ENCODE data around the gene PNPLA3. TPM values are rescaled to one million over a fixed set of nuclear protein-coding genes. Genes with fewer than 3 reads are reported as not detected.
A peak's percentile ranks its signal among the peaks of the same experiment; 100 is the strongest.

The PNPLA3 gene
- total RNA-seq, 1 experiment from 2014 or later: 1.3 TPM

DNA sequence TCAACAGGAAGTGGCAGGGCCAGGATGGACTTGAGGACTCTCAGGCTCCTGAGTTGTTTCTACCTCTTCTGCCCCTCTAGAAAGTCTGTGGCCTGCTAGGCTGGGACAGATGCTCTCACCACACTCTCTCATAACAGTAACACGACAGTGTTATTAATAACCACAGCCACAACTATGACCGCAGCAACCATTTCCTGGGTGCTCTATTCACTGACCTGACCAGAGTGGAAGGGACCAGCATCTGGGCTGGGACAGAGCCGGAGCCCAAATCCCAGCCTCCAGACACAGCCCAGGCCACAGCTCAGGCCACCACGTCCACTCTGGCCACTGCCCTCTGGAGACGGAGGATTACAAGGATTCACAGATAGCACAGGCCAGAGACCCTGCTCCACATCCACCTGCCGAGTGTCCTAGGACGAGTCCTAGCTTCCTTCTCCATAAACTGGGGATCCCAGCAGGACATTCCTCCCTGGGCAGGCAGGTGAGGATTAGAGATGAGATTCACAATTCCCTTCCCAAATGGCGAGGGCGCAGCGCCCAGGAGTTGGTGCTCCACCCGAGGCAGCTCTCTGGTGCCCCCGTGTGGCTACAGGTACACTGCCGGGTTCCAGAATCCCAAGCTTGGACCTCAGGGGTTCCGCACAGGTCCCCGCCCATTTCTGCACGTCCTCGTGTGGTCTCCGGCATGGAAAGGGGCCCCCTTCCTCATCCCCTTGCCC, 38.8 kb upstream of the PNPLA3 start:
- H3K27ac ChIP-seq: no peak overlapping the region
- no peaks in the 10 kb centered on the region for H3K4me1 ChIP-seq
- no peak overlapping the region for H3K4me3 ChIP-seq
- DNase-seq: peak; percentile 37 to 55
- H3K36me3 ChIP-seq: no peaks in the 10 kb centered on the region
- no peaks in the 10 kb centered on the region for H3K9me3 ChIP-seq (replicated peaks)
- H3K27me3 ChIP-seq: 0 out of 2 replicates have a peak, but pooled peaks cover 3% of the 10 kb centered on the region

DNA sequence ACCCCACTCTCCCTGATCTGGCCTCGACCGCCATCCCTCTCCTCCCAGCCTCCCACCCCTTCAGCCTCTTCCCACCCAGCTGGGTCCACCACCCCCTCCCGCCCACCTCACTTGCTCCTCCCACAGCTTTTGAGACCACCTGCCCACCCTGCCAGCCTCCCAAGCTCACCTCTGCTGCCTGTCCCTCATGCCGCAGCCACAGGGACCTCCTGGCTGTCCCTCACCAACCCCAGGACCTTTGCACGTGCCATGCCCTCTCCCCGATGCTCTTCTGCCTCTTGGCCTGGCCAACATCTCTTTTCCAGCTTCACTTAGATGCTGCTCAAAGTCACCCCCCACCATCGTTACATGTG, 38.3 kb upstream of the PNPLA3 start:
- H3K4me1 ChIP-seq: no peaks in the 10 kb centered on the region
- H3K36me3 ChIP-seq: no peaks in the 10 kb centered on the region
- H3K4me3 ChIP-seq: no peak overlapping the region
- H3K9me3 ChIP-seq (replicated peaks): no peaks in the 10 kb centered on the region
- H3K27ac ChIP-seq: no peak overlapping the region
- H3K27me3 ChIP-seq: 0 out of 2 replicates have a peak, but pooled peaks cover 3% of the 10 kb centered on the region
- no peak for DNase-seq

DNA sequence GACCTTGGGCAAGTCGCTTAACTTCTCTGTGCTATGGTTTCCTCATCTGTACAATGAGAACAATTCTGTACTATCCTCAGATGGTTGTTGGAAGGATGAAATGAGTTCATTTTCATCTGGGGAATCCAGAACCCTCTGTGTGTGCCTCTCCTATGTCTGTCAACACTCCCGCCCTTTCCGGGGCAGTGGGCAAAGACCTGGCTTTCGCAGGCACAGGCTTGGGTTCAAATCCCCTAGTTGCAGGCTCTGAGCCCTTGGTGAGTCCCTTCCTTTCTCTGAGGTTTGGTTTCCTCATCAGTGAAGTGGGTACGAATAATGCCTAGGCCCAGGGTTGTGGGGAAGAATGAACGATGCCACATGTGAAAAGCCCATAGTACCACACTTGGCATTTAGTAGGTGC, 37.8 kb upstream of the PNPLA3 start:
- Histone ChIP-seq H3K36me3 (no peaks in the 10 kb centered on the region), H3K27me3 (0 out of 2 replicates have a peak, but pooled peaks cover 3% of the 10 kb centered on the region), H3K4me1 (no peaks in the 10 kb centered on the region), H3K4me3 (no peak overlapping the region), H3K27ac (no peak overlapping the region), H3K9me3 (replicated peaks) (no peaks in the 10 kb centered on the region)
- no peak for DNase-seq

DNA sequence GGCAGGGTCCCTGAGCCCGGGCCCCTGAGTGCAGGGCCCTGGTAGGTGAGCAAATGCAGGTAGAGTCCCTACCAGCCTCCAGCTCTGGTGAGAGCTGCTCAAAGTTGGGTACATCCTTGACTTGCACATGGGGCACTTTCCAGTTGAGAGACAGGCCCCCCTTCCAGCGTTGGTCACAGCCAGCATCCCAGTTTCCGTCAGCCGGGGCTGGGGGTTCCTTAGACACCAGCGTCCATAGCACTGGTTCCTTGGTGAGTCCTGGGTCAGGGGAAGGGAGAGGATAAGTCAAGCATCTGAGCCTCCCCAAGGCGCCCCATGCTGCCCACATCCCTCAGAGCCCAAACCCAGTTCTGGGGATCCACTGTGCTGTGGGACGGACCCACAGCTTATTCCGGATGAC, 37.4 kb upstream of the PNPLA3 start:
- no peak for DNase-seq
- Histone ChIP-seq H3K4me1 (no peaks in the 10 kb centered on the region), H3K9me3 (replicated peaks) (no peaks in the 10 kb centered on the region), H3K36me3 (no peaks in the 10 kb centered on the region), H3K4me3 (no peak overlapping the region), H3K27ac (no peak overlapping the region), H3K27me3 (0 out of 2 replicates have a peak, but pooled peaks cover 3% of the 10 kb centered on the region)

DNA sequence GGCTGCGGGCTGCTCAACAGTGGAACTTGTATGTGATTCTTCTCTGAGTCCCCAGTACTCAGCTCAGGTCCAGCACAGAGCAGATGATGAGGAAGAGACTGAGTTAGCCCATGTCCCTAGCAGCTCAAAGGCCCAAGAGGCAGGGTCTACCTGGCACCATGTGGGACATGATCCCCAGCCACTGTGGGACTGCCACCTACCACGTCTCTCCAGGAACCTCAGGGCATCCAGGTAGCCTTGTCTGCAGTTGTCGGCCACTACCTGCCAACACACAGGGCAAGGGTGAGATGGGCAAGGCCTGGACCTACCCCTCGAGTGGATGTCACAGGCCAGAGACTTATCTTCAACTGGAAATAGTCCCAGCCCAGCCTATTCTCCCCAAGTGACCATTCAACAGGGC, 36.2 kb upstream of the PNPLA3 start:
- no peaks in the 10 kb centered on the region for H3K9me3 ChIP-seq (replicated peaks)
- H3K4me3 ChIP-seq: no peak overlapping the region
- no peak overlapping the region for H3K27ac ChIP-seq
- DNase-seq: no peak
- H3K36me3 ChIP-seq: no peaks in the 10 kb centered on the region
- H3K4me1 ChIP-seq: no peaks in the 10 kb centered on the region
- H3K27me3 ChIP-seq: 0 out of 2 replicates have a peak, but pooled peaks cover 3% of the 10 kb centered on the region

DNA sequence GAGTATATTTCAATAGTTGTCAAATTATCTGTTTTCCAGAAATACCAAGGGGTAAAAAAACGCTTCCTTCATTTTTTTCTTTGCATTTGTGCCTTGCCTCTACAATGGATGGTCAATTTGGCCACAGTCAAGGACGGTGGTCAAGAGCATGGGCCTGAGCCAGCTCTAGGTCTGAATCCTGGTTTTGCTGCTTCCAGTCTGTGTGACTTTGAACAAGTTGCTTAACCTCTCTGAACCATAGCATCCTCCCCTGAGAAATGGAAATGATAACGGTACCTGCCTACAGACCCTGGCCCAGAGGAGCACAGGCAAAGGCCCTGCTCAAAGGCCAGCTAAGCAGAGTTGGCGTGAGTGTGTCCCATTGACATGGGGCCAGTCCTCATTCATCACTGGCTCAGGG, 34.9 kb upstream of the PNPLA3 start:
- DNase-seq: no peak
- no peaks in the 10 kb centered on the region for H3K36me3 ChIP-seq
- H3K4me3 ChIP-seq: no peak overlapping the region
- H3K27me3 ChIP-seq: peaks cover 6% of the 10 kb centered on the region; the same call in 1 of the 2 replicates
- no peaks in the 10 kb centered on the region for H3K4me1 ChIP-seq
- no peaks in the 10 kb centered on the region for H3K9me3 ChIP-seq (replicated peaks)
- H3K27ac ChIP-seq: no peak overlapping the region

DNA sequence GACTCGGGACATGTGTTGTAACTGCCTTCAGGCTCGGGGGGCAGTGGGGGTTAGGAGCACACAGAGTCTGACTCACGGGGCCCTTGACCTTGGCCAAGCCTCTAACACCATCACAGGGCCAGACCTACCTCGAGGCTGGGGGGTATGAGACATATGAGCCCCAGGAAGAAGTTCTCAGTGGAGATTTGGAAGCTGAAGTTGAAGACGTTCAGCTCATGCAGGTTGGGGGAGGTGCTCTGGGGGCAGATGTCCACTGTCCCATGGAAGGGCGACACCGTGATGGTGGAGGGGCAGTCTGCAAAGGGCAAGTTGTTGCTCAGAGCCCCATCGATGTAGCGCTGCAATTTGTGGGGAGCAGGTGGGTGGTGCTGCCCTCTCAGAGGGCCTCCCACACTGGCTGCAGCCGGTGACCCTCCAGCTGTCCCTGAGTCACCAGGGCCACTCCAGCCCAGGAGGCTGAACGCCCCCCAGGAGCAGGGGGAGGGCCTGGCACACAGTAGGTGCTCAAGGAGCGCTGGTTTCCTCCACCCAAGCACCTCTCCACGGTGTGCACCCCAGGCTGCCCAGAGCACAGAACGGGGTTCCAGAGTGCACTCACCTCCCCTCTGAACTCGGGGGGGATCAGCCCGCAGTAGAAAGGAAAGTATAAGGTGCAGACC, 34.3 kb upstream of the PNPLA3 start:
- H3K27me3 ChIP-seq: peaks cover 10% of the 10 kb centered on the region; the same call in 1 of the 2 replicates
- H3K36me3 ChIP-seq: no peaks in the 10 kb centered on the region
- no peaks in the 10 kb centered on the region for H3K9me3 ChIP-seq (replicated peaks)
- H3K27ac ChIP-seq: no peak overlapping the region
- H3K4me1 ChIP-seq: no peaks in the 10 kb centered on the region
- DNase-seq: no peak
- H3K4me3 ChIP-seq: no peak overlapping the region

DNA sequence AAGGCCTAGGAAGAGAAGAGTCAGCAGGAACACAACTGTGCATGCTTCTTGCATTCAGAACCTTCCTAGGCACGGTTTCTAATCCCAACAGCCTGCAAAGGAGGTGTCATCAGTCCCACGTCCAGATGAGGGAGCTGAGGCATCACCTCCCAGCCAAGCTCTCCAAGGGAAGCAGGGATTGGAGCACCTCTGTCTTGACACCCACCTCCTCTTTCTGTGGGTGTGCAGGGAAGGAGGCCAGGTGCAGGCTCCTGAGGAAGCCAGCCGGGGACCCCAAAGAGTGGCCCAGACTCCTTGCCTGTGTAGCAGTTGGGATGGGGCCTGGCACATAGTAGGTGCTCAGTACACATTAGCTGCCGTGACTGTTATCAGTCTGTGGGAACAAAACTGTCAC, 33.7 kb upstream of the PNPLA3 start:
- Histone ChIP-seq H3K27ac (no peak overlapping the region), H3K27me3 (peaks cover 14% of the 10 kb centered on the region; the same call in 1 of the 2 replicates), H3K4me3 (no peak overlapping the region), H3K9me3 (replicated peaks) (no peaks in the 10 kb centered on the region), H3K4me1 (no peaks in the 10 kb centered on the region), H3K36me3 (no peaks in the 10 kb centered on the region)
- no peak for DNase-seq

DNA sequence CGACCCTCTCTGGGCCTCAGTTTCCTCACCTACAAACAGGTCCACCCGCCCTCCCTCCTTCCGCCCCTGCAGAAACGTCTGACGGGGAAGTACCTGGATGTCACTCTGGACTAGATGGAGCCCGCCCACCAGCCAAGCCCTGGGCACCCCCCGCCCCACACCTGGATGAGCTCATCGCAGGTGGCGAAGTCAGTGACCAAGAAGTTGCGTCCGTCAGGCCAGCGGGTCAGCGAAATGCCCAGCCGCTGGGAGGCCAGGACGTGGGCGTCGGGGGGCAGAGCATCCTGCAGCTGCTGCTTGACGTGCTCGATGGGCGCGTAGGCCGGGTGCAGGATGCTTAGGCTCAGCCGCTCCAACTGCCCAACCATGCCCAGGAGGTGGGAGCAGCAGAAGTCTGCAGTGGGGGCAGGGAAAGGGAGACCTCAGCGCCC, 32.7 kb upstream of the PNPLA3 start:
- Histone ChIP-seq H3K27ac (no peak overlapping the region), H3K4me1 (no peaks in the 10 kb centered on the region), H3K36me3 (no peaks in the 10 kb centered on the region), H3K27me3 (peaks cover 14% of the 10 kb centered on the region), H3K4me3 (no peak overlapping the region), H3K9me3 (replicated peaks) (no peaks in the 10 kb centered on the region)
- DNase-seq: no peak

DNA sequence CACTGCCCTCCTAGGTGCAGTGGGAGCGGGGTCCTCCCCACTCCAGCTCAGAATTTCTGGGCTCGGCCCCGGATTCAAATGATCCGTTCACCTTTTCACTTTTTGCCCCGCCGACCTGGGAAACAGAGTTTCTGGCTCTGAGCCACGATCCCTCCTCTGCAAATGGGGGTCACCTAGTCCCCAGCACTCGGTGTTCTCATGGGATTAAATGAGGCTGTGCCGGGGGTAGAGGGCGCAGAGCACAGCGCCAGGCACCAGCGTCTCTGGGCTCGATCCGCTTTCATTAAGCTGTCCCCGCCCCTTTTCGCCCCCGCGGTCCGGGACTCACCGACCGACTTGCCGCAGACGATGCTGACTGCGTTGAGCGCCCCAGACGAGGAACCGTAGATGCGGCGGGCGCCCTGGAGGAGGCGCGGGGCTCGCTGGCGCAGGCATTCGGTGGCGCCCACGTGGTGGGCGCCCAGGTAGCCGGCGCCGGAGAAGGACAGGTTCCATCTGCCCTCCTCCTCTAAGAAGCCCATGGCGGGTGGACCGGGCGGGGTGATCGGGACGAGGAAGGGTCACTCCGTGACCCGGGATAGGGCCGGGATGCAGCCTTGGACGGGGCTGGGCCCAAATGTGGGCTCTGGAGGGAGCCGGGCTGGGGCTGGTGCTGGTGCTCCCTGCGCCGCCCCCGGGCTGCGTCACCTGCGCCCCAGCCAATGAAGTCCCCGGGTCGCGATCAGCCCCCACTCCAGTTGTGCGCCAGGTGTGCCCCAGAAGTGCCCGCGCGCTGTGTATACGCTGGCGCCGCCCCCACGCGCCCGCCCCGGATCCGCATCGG, 32.0 kb upstream of the PNPLA3 start, which contains the start of gene PNPLA5:
TSS of gene PNPLA5 (minus strand) at position 654 of the 823 bp plus-strand sequence. CDS start at position 521, 133 bp downstream.
- no peak for DNase-seq
- no peaks in the 10 kb centered on the region for H3K4me1 ChIP-seq
- H3K9me3 ChIP-seq (replicated peaks): no peaks in the 10 kb centered on the region
- H3K4me3 ChIP-seq: no peak within 1 kb of the TSS
- no peaks in the 10 kb centered on the region for H3K36me3 ChIP-seq
- H3K27ac ChIP-seq: no peak within 1 kb of the TSS
- H3K27me3 ChIP-seq: peaks cover 14% of the 10 kb centered on the region

DNA sequence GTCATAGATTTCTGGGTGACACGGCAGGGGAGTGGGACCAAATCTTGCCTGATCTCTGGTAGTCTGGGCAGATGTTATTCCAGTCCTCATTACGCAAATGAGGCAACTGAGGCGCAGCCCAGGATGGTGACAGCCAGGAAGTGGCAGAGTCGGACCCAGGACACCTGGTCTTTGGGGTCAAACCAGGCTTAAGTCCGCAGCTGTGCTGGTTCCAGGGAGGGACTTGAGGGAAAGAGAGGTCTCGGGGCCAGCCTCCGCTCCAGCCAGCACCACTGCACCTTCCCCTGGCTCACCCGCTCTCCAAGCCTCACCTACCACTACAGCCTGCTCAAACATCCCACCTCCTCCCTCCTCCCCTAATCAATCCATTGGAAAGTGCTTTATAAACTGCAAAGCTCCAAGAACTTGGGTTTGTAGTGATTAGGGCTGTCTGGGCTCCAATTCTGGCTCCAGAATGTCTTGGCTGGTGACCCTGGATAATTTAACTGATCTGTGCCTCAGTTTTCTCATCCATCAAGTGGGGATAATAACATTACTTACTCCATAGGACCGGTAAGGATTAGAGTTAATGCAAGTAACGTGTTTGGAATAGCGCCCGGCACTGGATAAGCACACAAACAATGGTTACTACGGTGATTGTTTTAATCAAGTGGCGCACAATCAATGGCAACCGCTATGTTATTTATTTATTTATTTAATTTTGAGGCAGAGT, 31.3 kb upstream of the PNPLA3 start:
- no peak for DNase-seq
- no peaks in the 10 kb centered on the region for H3K4me1 ChIP-seq
- peaks cover 18% of the 10 kb centered on the region for H3K27me3 ChIP-seq
- no peak overlapping the region for H3K4me3 ChIP-seq
- no peak overlapping the region for H3K27ac ChIP-seq
- no peaks in the 10 kb centered on the region for H3K36me3 ChIP-seq
- H3K9me3 ChIP-seq (replicated peaks): no peaks in the 10 kb centered on the region

DNA sequence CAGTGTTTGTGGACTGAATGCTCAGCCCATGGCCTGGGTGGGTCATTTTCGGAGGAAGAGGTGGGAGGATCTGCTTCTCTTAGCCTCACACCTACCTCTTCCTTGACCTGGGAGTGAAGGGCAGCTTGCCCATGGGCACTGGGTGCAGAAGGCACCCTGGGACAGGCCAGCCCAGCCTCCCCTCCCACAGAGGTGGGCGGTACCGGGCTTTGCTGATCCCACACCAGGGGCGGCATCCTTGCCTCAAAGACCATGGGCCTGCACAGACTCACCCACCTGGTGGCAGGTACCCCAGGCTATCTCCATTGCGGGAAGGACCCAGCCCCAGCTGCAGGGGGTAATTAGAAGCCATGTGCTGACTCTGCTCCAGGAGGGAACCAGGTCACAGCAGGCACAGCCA, 30.3 kb upstream of the PNPLA3 start:
- no peak overlapping the region for H3K27ac ChIP-seq
- H3K4me3 ChIP-seq: no peak overlapping the region
- no peaks in the 10 kb centered on the region for H3K9me3 ChIP-seq (replicated peaks)
- H3K27me3 ChIP-seq: peaks cover 24% of the 10 kb centered on the region
- H3K4me1 ChIP-seq: no peaks in the 10 kb centered on the region
- no peaks in the 10 kb centered on the region for H3K36me3 ChIP-seq
- no peak for DNase-seq

DNA sequence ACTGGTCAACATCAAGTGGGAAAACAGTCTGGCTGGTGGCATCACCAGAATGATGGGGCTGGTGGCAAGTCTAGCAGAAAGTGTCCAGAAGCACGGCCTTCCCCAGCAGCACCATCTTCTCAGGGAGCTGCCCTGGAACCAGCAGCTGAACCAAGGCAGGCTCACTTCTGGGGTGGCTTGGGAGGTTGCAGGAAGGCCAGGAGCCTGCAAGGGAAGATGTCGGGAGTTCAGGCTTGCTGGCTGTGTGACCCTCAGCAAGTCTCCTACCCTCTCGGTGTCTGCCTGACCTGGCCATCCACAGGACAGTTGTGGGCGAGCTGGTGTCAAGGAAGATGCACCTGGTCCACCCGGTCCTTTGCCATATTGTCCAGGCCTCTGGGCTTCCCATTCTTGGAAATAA, 29.5 kb upstream of the PNPLA3 start:
- Histone ChIP-seq H3K4me3 (no peak overlapping the region), H3K9me3 (replicated peaks) (no peaks in the 10 kb centered on the region), H3K36me3 (no peaks in the 10 kb centered on the region), H3K27me3 (peaks cover 26% of the 10 kb centered on the region), H3K4me1 (no peaks in the 10 kb centered on the region), H3K27ac (no peak overlapping the region)
- no peak for DNase-seq

DNA sequence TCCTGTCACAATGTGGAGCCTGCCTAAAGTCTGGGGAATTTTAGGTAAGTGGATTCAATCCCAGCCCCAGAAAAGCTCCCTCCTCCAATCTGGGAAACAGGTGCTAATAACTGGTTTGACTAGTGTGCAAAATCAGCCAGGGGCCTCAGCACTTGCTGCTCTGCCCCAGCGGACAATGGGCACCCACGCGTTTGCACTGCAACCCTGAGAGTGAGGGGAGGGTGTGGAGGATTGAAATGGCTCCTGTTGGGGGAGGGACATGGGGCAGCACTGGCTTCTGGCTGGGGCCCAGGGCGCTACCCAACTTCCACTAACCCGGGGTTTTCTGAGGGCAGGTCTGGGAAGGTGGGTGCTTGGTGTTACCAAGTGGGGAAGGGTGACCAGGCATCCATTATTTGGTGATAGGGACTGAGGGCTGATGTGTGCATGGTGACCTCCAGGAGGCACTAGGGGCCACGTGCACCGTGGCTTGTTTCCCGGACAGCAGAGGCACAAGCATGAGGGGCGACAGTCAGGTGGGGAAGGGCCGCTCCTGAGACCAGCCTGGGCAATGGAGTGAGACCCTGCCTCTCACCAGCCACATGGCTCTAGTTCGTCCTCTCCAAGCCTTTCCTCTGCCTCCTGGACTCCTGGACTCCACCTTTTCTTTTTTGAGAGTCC, 27.5 kb upstream of the PNPLA3 start:
- Histone ChIP-seq H3K36me3 (no peaks in the 10 kb centered on the region), H3K9me3 (replicated peaks) (no peaks in the 10 kb centered on the region), H3K4me3 (no peak overlapping the region), H3K4me1 (no peaks in the 10 kb centered on the region; the same call in 1 of the 2 replicates), H3K27me3 (peaks cover 26% of the 10 kb centered on the region), H3K27ac (no peak overlapping the region)
- no peak for DNase-seq

Measured in SJCRH30 (cell line).